Psoas muscle (tissue), 8 donors: ENCODE results near the gene COL20A1. TPM values are rescaled to one million over a fixed set of nuclear protein-coding genes. Genes with fewer than 3 reads are reported as not detected.

Experiments
- ATAC-seq, 4 donors: fragments of 200-7000 bp; cut with Tn5 transposase; one replicate each; pipeline ENCODE4 v1.9.1; 2020; ENCODE audit warnings: moderate library complexity in 3 of 4, mild to moderate bottlenecking in 2 of 4
- DNase-seq, 2 donors: peaks; one replicate each; pipeline ENCODE4 v3.0.0-alpha.2; 2020
- H3K27ac ChIP-seq: fragments of 200-600 bp; one replicate; pipeline ENCODE4 v1.8.0; 2022
- H3K27me3 ChIP-seq, 3 donors: fragments of 200-600 bp in 1 of 3; one replicate each; pipeline versions ENCODE4 v1.6.1 to v1.8.0; 2013 to 2022; ENCODE audit warnings: low read length in 2 of 3, mild to moderate bottlenecking in 2 of 3, moderate library complexity in 1 of 3; ENCODE audit not compliant: insufficient read depth in 3 of 3
- H3K36me3 ChIP-seq, 2 donors: fragments of 200-600 bp in 1 of 2; one replicate each; pipeline versions ENCODE4 v1.6.1 to v1.8.0; 2013 to 2022; ENCODE audit warnings: low read depth in 1 of 2, mild to moderate bottlenecking in 1 of 2, moderate library complexity in 1 of 2; ENCODE audit not compliant: insufficient read depth in 1 of 2
- H3K4me1 ChIP-seq: fragments of 200-600 bp; one replicate; pipeline ENCODE4 v1.8.0; 2022
- H3K4me3 ChIP-seq: fragments of 200-600 bp; one replicate; pipeline ENCODE4 v1.8.0; 2022; ENCODE audit warnings: mild to moderate bottlenecking
- H3K9me3 ChIP-seq: fragments of 200-600 bp; one replicate; pipeline ENCODE4 v1.8.0; 2022
- WGBS, 3 donors: extraction: QIAGEN DNeasy Blood & Tissue Kit; methylation state at CpG; one replicate each; pipeline versions ENCODE4 v1.1.6 to v1.1.7; 2013; 5-methylcytosine and 5-hydroxymethylcytosine counted together
- intact Hi-C, 2 donors: fragments of 100-400 bp; cut with DNase I; formaldehyde crosslinking; loops; one replicate each; pipeline versions ENCODE4 v1.11.0 to v1.14.2; 2022
- polyA plus RNA-seq, 3 donors: library from polyadenylated mRNA; stranded (reverse); fragments of 200-250 nt; gene quantifications; one replicate each; pipeline ENCODE4 v1.2.3, GENCODE V29; 2013
- total RNA-seq, 4 donors: library from RNA; stranded (reverse); fragmentation: NEBNext Ultra II Directional in 2 of 4; extraction: Animal tissue kit (Norgen Biotek cat#: 25700) in 2 of 4; gene quantifications; one replicate each; pipeline versions ENCODE4 v1.2.1 to v1.2.4, GENCODE V29; 2021 to 2023
- TF ChIP-seq, protein P1 (sequence below): fragments of 200-600 bp; IDR thresholded peaks from one replicate; pipeline ENCODE4 v1.8.0; 2022; ENCODE audit warnings: antibody characterized with exemption
- donor health status: healthy with polysubstance abuse.
- donor health status: DM: no; HTN: no; CAD: no; lungs with moderate emphysema.
- donor health status: Bipolar disorder and iron deficiency.
- donor health status: healthy.
- donor health status: DM: yes; HTN: yes; CAD: no.
- donor health status: DM: no; HTN: no; CAD: no.
- donor health status: DM: no; HTN: no; CAD: no.
- donor health status: DM: yes; HTN: yes; CAD: no.

Gene COL20A1
- total and polyA plus RNA-seq, 7 donors, result 0.08 to 0.09 TPM; not detected in 5

DNA sequence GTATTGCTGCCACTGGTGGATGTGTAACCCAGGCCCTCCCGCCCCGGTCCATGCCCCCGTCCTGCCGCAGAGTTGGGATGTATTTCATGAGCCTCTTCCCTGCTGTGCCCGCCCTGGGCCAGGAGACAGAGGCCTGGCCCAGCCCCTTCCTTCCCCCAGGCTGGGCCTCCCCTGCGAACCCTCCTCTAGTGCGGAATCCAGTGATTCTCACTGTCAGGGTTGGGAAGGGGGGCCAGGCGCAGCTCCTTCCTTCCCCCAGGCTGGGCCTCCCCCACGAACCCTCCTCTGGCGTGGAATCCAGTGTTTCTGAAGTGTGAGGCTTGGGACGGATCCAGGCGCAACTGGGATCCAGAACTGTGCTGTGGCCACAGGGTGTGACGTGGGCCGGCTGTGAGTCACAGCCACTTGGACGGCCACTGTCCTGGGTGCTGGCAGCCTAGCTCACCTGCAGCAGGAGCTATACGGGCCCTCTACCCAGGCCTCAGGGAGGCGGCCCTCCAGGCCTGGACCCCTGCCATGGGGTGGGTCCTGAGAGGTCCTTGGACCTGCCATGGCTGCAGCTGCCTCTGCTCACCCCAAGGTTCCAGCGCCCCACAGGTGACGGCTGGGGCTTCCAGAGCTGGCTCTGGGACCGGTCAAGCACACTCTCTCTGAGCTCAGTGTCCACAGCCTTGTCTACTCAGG is 28.3 kb downstream of the COL20A1 start:
- WGBS, 3 donors, result 34 to 47% (median 35%) methylated on average over 18 to 20 of the region's 20 CpGs
- intact Hi-C loops, result no loop called here
- no peak for ATAC-seq
- no peak overlapping the region for H3K4me3 ChIP-seq
- TF ChIP-seq, protein P1, sequence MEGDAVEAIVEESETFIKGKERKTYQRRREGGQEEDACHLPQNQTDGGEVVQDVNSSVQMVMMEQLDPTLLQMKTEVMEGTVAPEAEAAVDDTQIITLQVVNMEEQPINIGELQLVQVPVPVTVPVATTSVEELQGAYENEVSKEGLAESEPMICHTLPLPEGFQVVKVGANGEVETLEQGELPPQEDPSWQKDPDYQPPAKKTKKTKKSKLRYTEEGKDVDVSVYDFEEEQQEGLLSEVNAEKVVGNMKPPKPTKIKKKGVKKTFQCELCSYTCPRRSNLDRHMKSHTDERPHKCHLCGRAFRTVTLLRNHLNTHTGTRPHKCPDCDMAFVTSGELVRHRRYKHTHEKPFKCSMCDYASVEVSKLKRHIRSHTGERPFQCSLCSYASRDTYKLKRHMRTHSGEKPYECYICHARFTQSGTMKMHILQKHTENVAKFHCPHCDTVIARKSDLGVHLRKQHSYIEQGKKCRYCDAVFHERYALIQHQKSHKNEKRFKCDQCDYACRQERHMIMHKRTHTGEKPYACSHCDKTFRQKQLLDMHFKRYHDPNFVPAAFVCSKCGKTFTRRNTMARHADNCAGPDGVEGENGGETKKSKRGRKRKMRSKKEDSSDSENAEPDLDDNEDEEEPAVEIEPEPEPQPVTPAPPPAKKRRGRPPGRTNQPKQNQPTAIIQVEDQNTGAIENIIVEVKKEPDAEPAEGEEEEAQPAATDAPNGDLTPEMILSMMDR, result no peak
- H3K27me3 ChIP-seq, result peaks cover 0 to 62% (median 0%) of the 10 kb centered on the region in 3 donors
- no peak overlapping the region for H3K27ac ChIP-seq
- no peaks in the 10 kb centered on the region for H3K36me3 ChIP-seq
- H3K9me3 ChIP-seq, result no peaks in the 10 kb centered on the region
- peak; percentile 48 to 50 for DNase-seq
- H3K4me1 ChIP-seq, result no peaks in the 10 kb centered on the region

DNA sequence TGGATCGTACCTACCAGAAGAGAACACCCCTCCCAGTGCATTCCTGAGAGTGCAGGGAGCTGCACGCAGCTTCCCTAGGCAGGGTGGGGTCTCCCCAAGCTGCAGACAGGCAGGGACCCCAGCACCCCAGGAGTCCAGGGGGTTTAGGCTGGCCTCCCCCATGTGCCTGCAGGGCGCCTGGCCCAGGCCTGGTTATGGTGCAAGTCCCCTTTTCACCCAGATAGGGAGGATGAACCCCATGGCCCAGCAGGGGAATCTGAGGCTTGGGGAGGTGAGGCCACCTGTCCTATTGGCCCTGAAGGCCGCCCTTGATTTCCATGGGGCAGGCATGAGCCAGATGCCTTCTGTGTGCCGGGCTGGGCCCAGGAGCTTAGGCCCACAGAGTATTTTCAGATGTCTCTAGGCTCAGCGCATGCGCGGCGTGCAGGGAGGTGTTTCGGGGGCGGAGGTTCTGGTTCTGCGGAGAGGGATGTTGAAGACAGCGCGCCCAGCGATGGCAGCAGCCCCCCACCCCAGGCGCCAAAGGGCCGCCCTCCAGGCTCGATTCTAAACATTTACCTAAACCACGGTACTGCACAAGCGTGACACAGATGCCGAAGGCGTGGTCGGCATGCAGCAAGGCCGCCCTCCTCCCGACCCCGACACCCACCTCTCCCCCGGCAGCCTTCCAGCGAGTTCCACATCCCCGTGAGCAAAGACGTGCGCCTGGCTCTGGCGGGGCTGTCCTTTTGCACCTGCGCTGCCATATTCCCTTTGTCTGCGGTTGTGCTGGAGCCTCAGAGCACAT is 29.4 kb downstream of the COL20A1 start:
- H3K27ac ChIP-seq, result no peak overlapping the region

DNA sequence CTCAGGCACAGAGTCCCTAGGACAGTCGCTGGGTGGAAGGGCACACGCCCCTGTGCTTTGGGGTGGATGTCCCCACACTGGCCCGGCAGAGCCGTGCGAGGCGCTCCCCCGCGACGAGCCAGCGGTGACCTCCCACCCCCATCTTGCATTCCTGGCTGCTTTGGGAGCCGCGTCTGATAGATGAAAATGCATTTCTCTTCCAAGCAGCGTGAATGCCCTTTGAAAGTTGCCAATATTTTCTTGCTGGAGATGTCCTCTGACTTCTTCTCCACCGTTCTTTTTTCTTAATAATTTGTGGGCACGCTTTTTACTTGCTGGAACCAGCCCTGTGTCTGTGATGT is 29.9 kb downstream of the COL20A1 start:
- Histone ChIP-seq H3K4me3 (no peak overlapping the region), H3K27ac (no peak overlapping the region), H3K36me3 (no peaks in the 10 kb centered on the region), H3K27me3 (peaks cover 0 to 67% (median 0%) of the 10 kb centered on the region in 3 donors), H3K9me3 (no peaks in the 10 kb centered on the region), H3K4me1 (no peaks in the 10 kb centered on the region)
- intact Hi-C loops, result no loop called here
- no peak for ATAC-seq
- WGBS, 3 donors, result 19 to 36% (median 20%) methylated on average over 15 of the region's 15 CpGs
- TF ChIP-seq, protein P1, result no peak
- no peak for DNase-seq

More for the DNA sequence above, 29.4 kb downstream of the COL20A1 start:
- intact Hi-C loops, result no loop called here
- ATAC-seq (no peak), DNase-seq (peak; percentile 9 to 34)
- Histone ChIP-seq H3K4me3 (no peak overlapping the region), H3K4me1 (no peaks in the 10 kb centered on the region), H3K9me3 (no peaks in the 10 kb centered on the region), H3K36me3 (no peaks in the 10 kb centered on the region), H3K27me3 (peaks cover 0 to 67% (median 0%) of the 10 kb centered on the region in 3 donors)
- TF ChIP-seq, protein P1, result no peak
- WGBS, 3 donors, result 69 to 77% (median 70%) methylated on average over 34 of the region's 34 CpGs

DNA sequence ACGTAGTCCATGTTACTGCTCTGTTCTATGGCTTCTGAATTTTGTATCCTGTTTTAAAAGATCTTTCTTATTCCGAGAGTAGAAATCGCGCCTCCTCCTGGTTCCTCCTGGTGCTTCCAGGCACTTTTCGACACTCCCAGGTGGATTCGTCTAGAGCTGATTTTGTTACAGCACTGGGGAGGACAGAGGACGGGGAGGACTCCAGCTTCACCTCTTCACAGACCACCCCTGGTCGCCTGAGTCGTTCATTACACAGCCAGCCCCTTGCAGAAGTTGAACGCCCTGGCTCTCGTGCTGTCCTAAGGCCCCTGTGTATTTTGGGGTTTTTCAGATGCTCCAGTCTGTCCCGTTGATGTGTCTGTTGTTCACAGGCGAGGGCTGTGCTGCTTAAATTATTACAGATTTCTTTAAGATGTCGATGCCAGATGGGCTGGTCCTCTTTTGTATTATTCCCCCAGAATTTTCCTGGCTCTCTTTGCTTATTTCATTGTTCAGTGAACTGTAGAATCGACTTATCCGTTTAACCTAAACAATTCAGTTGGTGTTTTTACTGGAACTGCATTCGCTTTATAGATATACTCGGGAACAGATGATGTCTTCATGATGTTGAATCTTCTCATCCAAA is 30.5 kb downstream of the COL20A1 start:
- DNase-seq, result no peak
- Histone ChIP-seq H3K4me3 (no peak overlapping the region), H3K4me1 (no peaks in the 10 kb centered on the region), H3K27me3 (peaks cover 0 to 67% (median 0%) of the 10 kb centered on the region in 3 donors), H3K9me3 (no peaks in the 10 kb centered on the region), H3K36me3 (no peaks in the 10 kb centered on the region), H3K27ac (no peak overlapping the region)
- 64 to 69% (median 66%) methylated on average over 18 of the region's 18 CpGs for WGBS, 3 donors
- intact Hi-C loops, result no loop called here
- TF ChIP-seq, protein P1, result no peak
- ATAC-seq, result no peak
